ENCODE results near the gene TMEM170A. TPM values are rescaled to one million over a fixed set of nuclear protein-coding genes. Genes with fewer than 3 reads are reported as not detected.
"Not testable (repeated sequence)": the region's sequence is repeated elsewhere in the genome, so short reads cannot be mapped to it uniquely, and the experiment has no call there.

Gene TMEM170A
- total RNA-seq, 1 donor = 19.0 TPM

DNA sequence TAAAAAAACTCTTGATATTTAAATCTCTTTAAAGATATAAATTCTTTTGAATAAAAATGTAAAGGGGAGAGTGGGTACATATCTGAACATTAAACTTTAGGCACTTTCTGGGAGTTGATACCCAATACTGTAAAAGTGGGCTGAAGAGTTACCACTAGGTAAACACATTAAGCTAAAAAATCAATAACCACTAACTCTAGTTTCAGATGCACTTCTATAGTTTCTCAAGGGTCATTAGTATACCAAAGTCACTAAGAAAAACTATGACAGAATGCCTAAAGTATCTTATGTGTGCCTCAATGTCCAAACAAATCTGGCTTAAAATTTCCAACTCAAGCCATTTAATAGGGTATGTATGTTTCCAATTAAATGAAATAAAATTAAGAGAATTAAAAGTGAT, 18.1 kb downstream of the TMEM170A start:
- DNase-seq (ENCODE audit: low read depth) = no peak
- TF ChIP-seq, protein P1, sequence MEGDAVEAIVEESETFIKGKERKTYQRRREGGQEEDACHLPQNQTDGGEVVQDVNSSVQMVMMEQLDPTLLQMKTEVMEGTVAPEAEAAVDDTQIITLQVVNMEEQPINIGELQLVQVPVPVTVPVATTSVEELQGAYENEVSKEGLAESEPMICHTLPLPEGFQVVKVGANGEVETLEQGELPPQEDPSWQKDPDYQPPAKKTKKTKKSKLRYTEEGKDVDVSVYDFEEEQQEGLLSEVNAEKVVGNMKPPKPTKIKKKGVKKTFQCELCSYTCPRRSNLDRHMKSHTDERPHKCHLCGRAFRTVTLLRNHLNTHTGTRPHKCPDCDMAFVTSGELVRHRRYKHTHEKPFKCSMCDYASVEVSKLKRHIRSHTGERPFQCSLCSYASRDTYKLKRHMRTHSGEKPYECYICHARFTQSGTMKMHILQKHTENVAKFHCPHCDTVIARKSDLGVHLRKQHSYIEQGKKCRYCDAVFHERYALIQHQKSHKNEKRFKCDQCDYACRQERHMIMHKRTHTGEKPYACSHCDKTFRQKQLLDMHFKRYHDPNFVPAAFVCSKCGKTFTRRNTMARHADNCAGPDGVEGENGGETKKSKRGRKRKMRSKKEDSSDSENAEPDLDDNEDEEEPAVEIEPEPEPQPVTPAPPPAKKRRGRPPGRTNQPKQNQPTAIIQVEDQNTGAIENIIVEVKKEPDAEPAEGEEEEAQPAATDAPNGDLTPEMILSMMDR (IDR thresholded peaks at IDR 0.05; ENCODE audit: insufficient read depth, low read depth, low read length) = no peak
- H3K4me3 ChIP-seq (ENCODE audit: low read depth, low read length) = no peak overlapping the region

DNA sequence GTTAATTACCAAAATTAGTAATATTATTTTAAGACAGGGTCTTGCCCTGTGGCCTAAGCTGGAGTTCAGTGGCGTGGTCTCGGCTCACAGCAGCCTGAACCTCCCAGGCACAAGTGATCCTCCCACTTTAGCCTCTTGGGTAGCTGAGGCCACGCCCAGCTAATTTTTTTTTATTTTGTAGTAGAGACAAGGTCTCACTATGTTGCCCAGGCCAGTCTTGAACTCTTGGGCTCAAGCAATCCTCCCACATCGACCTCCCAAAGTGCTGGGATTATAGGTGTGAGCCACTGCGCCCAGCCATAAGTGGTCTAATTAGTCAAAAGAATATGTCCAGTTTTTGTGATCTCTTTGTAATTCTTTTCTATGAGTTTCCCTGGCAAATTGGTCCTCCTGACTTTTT, 19.2 kb downstream of the TMEM170A start:
- TF ChIP-seq, protein P1 (IDR thresholded peaks at IDR 0.05; ENCODE audit: insufficient read depth, low read depth, low read length) = no peak
- no peak for DNase-seq (ENCODE audit: low read depth)
- no peak overlapping the region for H3K4me3 ChIP-seq (ENCODE audit: low read depth, low read length)

DNA sequence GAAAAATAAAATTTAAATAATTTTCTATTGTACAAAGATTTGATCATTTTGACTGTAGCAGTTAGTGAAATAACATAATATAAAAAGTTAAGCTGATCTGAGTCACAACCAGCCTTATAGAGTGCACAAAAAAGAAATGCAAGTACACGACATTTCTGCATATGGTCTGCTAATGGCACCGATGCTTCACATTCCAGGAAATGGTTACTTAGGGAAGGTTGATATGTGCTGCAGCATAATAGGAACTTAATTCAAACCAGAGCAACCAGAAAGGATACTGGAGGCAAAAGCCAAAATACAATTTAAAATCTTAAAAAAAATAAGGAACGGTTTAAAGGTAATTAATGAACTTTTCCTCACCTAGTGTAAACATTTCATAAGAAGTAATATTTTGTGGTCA, 21.2 kb downstream of the TMEM170A start:
- TF ChIP-seq, protein P1 (IDR thresholded peaks at IDR 0.05; ENCODE audit: insufficient read depth, low read depth, low read length) = no peak
- H3K4me3 ChIP-seq (ENCODE audit: low read depth, low read length) = no peak overlapping the region
- no peak for DNase-seq (ENCODE audit: low read depth)

DNA sequence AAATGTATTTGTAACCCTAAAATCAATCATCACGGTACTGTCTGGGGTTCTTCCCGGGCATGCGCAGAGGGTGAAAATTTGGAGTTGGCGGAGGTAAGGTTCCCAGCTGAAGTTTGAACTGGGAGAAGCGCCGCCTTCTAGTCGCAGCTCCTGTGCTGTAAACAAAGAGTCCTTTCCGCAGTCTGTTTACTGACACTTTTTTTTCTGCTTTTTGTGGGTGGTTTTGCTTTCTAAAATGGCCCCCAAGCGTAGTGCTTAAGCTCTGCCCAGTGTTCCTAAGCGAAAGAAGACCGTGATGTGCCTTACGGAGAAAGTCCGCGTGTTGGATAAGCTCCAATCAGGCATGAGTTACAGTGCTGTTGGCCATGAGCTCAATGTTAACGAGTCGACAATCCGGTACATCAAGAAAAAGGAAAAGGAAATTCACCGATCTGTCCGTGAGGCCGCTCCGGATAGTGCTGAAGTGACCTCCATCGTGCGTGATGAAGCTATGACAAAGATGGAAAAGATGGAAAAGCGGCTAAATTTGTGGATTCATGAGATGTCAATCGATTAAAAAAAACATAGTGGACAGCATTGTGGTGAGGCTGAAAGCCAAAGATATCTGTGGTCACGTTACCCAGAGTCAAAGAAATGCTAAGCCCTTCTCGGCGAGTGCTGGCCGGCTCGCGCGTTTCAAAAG, 30.6 kb downstream of the TMEM170A start:
- H3K4me3 ChIP-seq (ENCODE audit: low read depth, low read length) = peak overlapping the region; percentile 96
- DNase-seq (ENCODE audit: low read depth) = peak; percentile 97
- TF ChIP-seq, protein P1 (IDR thresholded peaks at IDR 0.05; ENCODE audit: insufficient read depth, low read depth, low read length) = no peak

DNA sequence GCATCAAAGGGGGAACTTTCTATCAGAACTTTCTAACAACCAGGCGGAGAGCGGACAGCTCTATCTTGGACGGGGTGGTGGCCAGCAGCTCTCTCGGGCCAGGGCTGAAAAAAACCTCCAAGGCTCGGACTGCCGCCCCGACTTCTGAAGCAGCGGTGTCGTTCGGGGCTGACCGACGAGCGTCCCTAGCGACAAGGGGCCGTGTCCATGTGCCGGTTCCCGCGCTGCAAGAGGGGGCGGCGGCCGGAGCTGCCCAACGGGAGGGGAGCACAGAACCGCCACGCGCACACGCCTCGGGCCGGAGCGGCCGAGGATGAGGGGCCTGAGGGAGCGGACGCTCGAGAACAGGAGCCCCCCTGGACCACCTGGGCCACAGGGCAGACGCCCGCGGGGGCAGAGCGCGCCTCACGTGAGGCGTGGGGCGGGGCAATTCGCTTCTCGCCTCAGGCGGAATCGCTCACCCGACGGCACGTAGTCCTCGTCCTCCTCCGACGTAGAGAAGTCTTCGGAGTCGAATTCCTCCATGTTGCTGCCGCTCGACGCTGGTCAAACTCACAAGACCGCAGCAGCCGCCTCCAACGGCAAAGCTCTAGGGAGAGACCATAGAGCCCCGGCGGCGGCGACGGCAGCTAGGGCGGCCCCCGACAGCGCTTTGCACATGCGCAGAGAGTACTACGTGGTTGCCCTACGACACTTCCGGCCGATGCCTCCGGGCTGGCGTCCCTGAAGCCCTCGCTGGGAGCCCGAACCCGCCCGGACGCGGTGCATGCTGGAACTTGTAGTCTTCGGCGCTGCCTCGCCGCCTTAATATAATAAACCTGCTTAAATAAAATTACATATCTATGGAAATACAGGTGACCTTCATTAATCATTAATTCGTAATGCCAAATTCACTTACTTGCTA, 31.4 kb downstream of the TMEM170A start, which contains the start of gene CFDP1:
Gene CFDP1, minus strand, starts transcription at position 676 of the 904 bp plus-strand sequence. Its CDS starts 151 bp downstream, at position 525.
- peak; percentile 94 for DNase-seq (ENCODE audit: low read depth)
- TF ChIP-seq, protein P1 (IDR thresholded peaks at IDR 0.05; ENCODE audit: insufficient read depth, low read depth, low read length) = no peak

DNA sequence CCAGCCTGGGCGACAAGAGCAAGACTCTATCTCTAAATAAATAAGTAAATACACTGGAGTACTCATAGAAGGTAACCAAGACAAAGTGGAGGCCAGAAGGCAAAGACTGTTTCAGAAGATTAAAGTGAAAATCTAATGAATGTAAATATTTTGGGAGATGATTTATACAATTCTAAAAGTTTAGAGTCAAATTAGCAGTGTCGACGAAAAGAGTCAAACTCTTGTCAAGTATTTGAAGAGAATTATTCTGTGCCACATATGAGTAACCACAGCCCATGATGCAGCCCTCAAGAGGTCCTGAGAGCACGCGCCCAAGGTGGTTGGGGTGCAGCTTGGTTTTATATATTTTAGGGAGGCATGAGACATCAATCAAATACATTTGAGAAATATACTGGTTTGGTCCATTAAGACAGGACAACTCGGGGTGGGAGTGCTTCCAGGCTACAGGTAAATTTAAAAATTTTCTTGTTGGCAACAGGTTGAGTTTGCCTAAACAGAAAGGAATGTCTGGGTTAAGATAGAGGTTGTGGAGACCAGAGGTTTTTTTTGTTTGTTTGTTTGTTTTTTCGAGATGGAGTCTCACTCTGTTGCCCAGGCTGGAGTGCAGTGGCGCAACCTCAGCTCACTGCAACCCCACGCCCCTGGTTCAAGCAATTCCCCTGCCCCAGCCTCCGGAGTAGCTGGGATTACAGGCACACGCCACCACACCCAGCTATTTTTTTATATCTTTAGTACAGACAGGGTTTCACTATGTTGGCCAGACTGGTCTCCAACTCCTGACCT, 34.7 kb downstream of the TMEM170A start:
- no peak overlapping the region for H3K4me3 ChIP-seq (ENCODE audit: low read depth, low read length)
- TF ChIP-seq, protein P1 (IDR thresholded peaks at IDR 0.05; ENCODE audit: insufficient read depth, low read depth, low read length) = no peak
- DNase-seq (ENCODE audit: low read depth) = no peak

More for the DNA sequence above, 31.4 kb downstream of the TMEM170A start, which contains the start of gene CFDP1:
- H3K4me3 ChIP-seq (ENCODE audit: low read depth, low read length) = peak within 1 kb of the TSS; percentile 96

DNA sequence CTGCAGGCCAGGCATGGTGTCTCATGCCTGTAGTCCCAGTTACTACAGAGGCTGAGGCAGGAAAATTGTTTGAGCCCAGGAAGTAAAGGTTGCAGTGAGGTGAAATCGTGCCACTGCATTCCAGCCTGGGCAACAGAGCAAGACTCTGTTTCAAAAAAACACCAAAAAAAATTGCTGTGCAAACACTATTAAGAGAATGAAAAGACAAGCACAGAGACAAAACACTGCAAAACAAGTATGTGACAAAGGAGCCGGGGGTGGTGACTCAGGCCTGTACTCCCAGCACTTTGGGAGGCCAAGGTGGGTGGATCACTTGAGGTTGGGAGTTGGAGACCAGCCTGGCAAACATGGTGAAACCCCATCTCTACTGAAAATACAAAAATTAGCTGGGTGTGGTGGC, 38.0 kb downstream of the TMEM170A start:
- not testable (repeated sequence) for DNase-seq (ENCODE audit: low read depth); H3K4me3 ChIP-seq (ENCODE audit: low read depth, low read length)

DNA sequence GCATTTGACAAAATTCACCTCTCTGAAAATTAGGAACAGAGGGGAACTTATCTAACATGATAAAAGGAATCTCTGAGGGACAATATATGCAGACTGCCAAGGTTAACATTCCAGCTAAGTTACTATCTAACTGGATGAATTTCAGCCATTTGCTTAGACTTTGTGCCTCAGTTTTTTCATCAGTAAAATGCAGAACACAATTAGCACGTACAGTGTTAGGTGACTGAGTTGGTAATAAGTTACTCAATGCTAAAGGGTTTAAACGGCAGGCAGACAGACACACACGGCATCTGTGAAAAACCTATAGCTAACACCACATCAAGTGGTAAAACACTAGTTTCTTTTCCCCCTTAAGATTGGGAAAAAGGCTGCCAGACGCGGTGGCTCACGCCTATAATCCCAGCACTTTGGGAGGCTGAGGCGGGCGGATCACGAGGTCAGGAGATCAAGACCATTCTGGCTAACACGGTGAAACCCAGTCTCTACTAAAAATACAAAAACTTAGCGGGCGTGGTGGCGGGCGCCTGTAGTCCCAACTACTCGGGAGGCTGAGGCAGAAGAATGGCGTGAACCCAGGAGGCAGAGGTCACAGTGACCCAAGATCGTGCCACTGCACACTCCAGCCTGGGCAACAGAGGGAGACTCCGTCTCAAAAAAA, 40.3 kb downstream of the TMEM170A start:
- DNase-seq (ENCODE audit: low read depth) = peak; percentile 23
- not testable (repeated sequence) for H3K4me3 ChIP-seq (ENCODE audit: low read depth, low read length)

Measured in fibroblast of villous mesenchyme (primary cell).